ENCODE results near the gene NFIA.

Gene NFIA

GRCh38 chr1:61119085-61119484 lies 36.7 kb downstream of the NFIA start (continued):
- TF ChIP-seq ZNF146 (tag by site-specific recombination; IDR thresholded peaks at IDR 0.05), result no peak
- no peak for TF ChIP-seq ZNF398 (tag by site-specific recombination; IDR thresholded peaks at IDR 0.05)
- TF ChIP-seq ZNF645 (tag by site-specific recombination; IDR thresholded peaks at IDR 0.05), result no peak
- TF ChIP-seq OSR2 (tag by site-specific recombination; IDR thresholded peaks at IDR 0.05), result 0 out of 2 replicates have a peak, but pooled peaks have one; percentile 7
- TF ChIP-seq ZNF366 (tag by site-specific recombination; conservative IDR thresholded peaks at IDR 0.05), result peak; percentile 71
- no peak for TF ChIP-seq ZNF292 (tag by site-specific recombination; IDR thresholded peaks at IDR 0.05; ENCODE audit: borderline replicate concordance, low read depth)
- TF ChIP-seq, protein P1, sequence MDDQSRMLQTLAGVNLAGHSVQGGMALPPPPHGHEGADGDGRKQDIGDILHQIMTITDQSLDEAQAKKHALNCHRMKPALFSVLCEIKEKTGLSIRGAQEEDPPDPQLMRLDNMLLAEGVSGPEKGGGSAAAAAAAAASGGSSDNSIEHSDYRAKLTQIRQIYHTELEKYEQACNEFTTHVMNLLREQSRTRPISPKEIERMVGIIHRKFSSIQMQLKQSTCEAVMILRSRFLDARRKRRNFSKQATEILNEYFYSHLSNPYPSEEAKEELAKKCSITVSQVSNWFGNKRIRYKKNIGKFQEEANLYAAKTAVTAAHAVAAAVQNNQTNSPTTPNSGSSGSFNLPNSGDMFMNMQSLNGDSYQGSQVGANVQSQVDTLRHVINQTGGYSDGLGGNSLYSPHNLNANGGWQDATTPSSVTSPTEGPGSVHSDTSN (CRISPR knock-in tag; IDR thresholded peaks at IDR 0.05), result no peak
- no peak for TF ChIP-seq GFI1B (tag by site-specific recombination; IDR thresholded peaks at IDR 0.05)
- TF ChIP-seq ZFP41 (tag by site-specific recombination; IDR thresholded peaks at IDR 0.05; ENCODE audit: borderline replicate concordance), result no peak
- no peak for TF ChIP-seq ZNF626 (tag by site-specific recombination; IDR thresholded peaks at IDR 0.05)
- TF ChIP-seq SP2 (tag by site-specific recombination; IDR thresholded peaks at IDR 0.05), result no peak
- no peak for TF ChIP-seq ZNF354C (tag by site-specific recombination; IDR thresholded peaks at IDR 0.05; ENCODE audit: borderline replicate concordance, low read depth)
- no peak for TF ChIP-seq HOXD13 (CRISPR knock-in tag; IDR thresholded peaks at IDR 0.05; ENCODE audit: borderline replicate concordance)
- TF ChIP-seq ZNF555 (tag by site-specific recombination; conservative IDR thresholded peaks at IDR 0.05), result no peak
- TF ChIP-seq, protein P2, sequence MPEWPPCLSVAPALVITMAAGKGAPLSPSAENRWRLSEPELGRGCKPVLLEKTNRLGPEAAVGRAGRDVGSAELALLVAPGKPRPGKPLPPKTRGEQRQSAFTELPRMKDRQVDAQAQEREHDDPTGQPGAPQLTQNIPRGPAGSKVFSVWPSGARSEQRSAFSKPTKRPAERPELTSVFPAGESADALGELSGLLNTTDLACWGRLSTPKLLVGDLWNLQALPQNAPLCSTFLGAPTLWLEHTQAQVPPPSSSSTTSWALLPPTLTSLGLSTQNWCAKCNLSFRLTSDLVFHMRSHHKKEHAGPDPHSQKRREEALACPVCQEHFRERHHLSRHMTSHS (tag by site-specific recombination; IDR thresholded peaks at IDR 0.05), result no peak
- 0 out of 2 replicates have a peak, but pooled peaks have one; percentile 28 for TF ChIP-seq ZNF341 (tag by site-specific recombination; IDR thresholded peaks at IDR 0.05; ENCODE audit: low read depth)
- TF ChIP-seq ZNF768 (tag by site-specific recombination; IDR thresholded peaks at IDR 0.05), result no peak
- TF ChIP-seq TCF7L2 (IDR thresholded peaks at IDR 0.05; ENCODE audit: borderline replicate concordance, low read depth, low read length), result 0 out of 2 replicates have a peak, but pooled peaks have one; percentile 2
- no peak; the same call in 1 of the 2 replicates for TF ChIP-seq HIC1 (tag by site-specific recombination; IDR thresholded peaks at IDR 0.05)

DNA sequence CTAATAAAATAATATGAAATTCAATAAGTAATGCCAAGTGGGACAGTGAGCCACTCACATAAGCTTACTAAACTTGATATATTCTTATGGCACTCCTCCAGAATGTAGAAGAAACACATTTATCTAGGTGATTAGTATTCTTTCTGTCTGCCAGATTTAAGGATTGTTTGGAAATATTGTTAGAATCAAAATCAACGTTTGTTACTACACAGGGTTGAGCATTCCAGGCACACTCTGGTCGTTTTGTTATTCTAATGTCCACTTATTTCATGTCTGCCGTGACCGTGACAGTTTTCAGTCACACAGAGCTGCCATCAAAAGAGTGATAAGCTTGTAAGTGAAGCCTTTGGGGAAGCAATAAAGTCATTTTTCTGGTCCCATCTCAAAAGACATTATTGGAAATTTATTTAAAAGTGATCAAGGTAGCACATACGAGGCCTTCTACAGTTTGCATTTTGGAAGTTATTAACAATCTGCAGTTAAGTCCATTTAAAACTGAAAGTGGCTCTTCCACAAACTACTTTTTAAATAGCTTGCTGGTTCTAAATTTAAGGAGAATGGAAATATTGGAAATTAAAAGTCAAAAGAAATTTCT lies 38.0 kb downstream of the NFIA start:
- no peaks in the 10 kb centered on the region for H3K36me3 ChIP-seq (ENCODE audit: control insufficient read depth in 2 of 2, insufficient read depth in 1 of 2, low read length in 2 of 2)
- ChIA-PET CTCF (interaction anchor here (0.6 to 1.4 kb wide), 3 partner anchors 71 to 157 kb away, joined by 3 to 5 read pairs (median 3); no protein-coding TSS in a partner anchor), POLR2A (no interaction called here)
- H3K4me3 ChIP-seq (ENCODE audit: low read depth, low read length), result no peak overlapping the region
- no peak overlapping the region for H3K27ac ChIP-seq (ENCODE audit: extremely low read depth, low read depth, low read length)
- peaks cover 17% of the 10 kb centered on the region; the same call in 1 of the 2 replicates for H3K4me1 ChIP-seq (ENCODE audit: control insufficient read depth, insufficient read depth, low read length)
- no peaks in the 10 kb centered on the region for H3K9me3 ChIP-seq (ENCODE audit: control insufficient read depth, insufficient read depth, low read depth, low read length)
- no peak for TF ChIP-seq ZNF324 (tag by site-specific recombination; IDR thresholded peaks at IDR 0.05)
- TF ChIP-seq HIC1 (tag by site-specific recombination; IDR thresholded peaks at IDR 0.05), result no peak
- no peak for TF ChIP-seq ZBTB1 (tag by site-specific recombination; IDR thresholded peaks at IDR 0.05)
- peak; percentile 34; the same call in 1 of the 2 replicates for TF ChIP-seq ZNF335 (tag by site-specific recombination; conservative IDR thresholded peaks at IDR 0.05)
- TF ChIP-seq, protein P3, sequence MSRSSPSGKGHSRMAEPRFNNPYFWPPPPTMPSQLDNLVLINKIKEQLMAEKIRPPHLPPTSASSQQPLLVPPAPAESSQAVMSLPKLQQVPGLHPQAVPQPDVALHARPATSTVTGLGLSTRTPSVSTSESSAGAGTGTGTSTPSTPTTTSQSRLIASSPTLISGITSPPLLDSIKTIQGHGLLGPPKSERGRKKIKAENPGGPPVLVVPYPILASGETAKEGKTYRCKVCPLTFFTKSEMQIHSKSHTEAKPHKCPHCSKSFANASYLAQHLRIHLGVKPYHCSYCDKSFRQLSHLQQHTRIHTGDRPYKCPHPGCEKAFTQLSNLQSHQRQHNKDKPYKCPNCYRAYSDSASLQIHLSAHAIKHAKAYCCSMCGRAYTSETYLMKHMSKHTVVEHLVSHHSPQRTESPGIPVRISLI (tag by site-specific recombination; IDR thresholded peaks at IDR 0.05), result no peak
- no peak for TF ChIP-seq ZNF544 (tag by site-specific recombination; IDR thresholded peaks at IDR 0.05)
- TF ChIP-seq GFI1B (tag by site-specific recombination; IDR thresholded peaks at IDR 0.05), result no peak
- no peak for TF ChIP-seq ZNF701 (tag by site-specific recombination; IDR thresholded peaks at IDR 0.05)

Measured in HEK293 (cell line).